Measurements from ENCODE around the gene VIP.

VIP gene

DNA sequence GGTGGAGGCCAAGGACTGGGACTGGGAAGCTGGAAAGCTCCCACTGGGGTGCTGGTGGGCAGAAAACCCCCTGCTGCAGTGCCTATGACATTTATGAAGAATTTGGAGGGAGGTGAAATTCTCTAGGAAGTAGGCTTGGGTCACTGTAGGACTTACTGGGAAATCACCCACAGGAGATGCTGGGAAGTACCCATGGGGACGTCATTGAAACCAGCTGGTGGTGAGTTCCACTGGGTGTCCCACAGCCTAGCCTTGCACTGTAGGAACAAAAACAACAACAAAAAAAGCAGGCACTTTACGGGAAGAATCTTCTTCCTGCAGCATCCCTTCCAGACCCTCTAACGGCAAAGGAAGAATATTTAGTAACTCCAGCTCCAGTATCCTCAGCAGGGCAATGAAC lies 26.2 kb downstream of the VIP start:
- no peak for DNase-seq (ENCODE audit: low read depth, low spot score)

DNA sequence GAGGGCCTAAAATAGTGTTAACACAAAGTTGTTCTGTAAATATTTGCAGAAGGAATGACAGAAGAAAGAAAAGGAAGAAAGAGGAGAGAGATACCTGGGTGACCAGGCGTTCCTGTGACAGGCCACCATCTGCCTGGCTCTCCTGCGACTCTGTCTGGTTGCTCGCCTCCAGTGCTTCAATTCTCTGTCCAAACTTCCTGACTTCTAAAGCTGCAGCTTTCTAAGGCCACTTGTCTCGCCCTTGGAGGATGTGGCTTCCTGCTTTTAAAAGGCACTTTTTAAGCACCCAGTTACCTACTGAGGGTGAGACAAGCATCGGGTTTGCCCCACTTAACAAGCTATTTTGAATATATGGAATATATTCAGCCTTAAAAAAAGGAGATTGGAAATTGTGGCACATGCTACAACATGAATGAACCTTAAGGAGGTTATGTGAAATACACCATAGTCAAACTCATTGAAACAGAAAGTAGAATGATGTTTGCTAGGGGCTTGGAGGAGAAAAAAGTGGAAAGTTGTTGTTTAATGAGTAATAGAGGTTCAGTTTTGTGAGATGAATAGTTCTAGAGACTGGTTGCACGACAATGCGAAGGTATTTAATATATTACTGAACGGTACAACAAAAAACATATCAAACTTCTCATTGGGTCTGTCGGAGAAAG lies 32.8 kb downstream of the VIP start:
- DNase-seq (ENCODE audit: low read depth, low spot score): no peak

DNA sequence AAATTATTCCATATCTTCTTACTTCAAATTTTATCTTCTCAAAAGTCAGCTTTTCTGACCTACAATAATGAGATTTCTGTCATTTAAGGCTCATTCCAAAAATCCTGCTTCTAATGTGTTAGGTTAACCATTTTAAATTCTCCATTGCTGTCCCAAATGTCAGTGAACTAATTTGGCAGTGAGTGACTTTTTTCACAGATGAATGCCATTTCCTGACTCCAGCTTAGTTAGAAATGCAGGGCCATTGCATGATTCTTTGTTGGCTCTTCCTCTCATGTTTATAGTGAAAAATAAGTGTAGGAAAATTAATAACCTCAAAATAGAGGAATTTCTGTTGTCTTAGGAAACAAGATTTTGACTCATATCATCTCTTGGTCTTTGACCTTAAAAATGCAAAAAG lies 44.1 kb downstream of the VIP start:
- no peak for DNase-seq (ENCODE audit: low read depth, low spot score)

DNA sequence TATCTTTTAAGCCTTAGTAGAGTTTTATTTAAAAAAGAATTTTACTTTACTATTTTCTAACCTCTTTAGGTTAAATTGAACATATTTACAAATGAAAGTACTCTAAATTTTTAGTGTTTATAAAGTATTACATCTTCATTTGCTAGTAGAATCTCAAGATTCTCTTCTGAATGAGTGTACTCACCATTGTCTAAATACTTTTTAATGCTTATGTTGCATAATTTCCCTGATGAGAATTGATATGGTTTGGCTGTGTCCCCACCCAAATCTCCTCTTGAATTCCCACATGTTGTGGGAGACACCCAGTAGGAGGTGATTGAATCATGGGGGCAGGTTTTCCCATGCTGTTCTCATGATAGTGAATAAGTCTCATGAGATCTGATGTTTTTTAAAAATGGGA lies 53.6 kb downstream of the VIP start:
- DNase-seq (ENCODE audit: low read depth, low spot score): no peak
